Thoracic aorta (tissue), 2 donors: Measurements from ENCODE around the gene FIBP. TPM values are rescaled to one million over a fixed set of nuclear protein-coding genes. Genes with fewer than 3 reads are reported as not detected.
"Not testable (repeated sequence)": the region's sequence is repeated elsewhere in the genome, so short reads cannot be mapped to it uniquely, and the experiment has no call there.

ENCODE experiments used
- ATAC-seq: fragments of 150-250 bp; one replicate; pipeline ENCODE4 v1.8.0; 2017; ENCODE audit warnings: low read depth; ENCODE audit not compliant: insufficient number of reproducible peaks, low FRiP score
- DNase-seq: peaks from one replicate; pipeline ENCODE4 v3.0.0-alpha.2; 2020; ENCODE audit warnings: low spot score
- H3K27ac ChIP-seq, 2 donors: fragments of 200-600 bp; sonication (generic); 1 replicate in 1 of 2; 2 replicates in 1 of 2; pipeline ENCODE4 v1.5.1; 2016; ENCODE audit warnings: mild to moderate bottlenecking in 2 of 2, moderate library complexity in 2 of 2
- H3K27me3 ChIP-seq: fragments of 200-600 bp; sonication (generic); replicated peaks from 2 replicates; pipeline ENCODE4 v1.6.0; 2016; ENCODE audit warnings: mild to moderate bottlenecking; ENCODE audit not compliant: insufficient read depth
- H3K36me3 ChIP-seq: fragments of 200-600 bp; sonication (generic); one replicate; pipeline ENCODE4 v1.5.1; 2016
- H3K4me1 ChIP-seq, 2 donors: fragments of 200-600 bp; sonication (generic); 1 replicate in 1 of 2; 2 replicates in 1 of 2; pipeline versions ENCODE4 v1.5.1 to v1.6.0; 2016; ENCODE audit warnings: low read depth in 2 of 2, mild to moderate bottlenecking in 1 of 2; ENCODE audit not compliant: control insufficient read depth in 1 of 2
- H3K4me3 ChIP-seq: fragments of 200-600 bp; sonication (generic); 2 replicates; pipeline ENCODE4 v1.5.1; 2016; ENCODE audit warnings: mild to moderate bottlenecking
- H3K9me3 ChIP-seq: fragments of 200-600 bp; sonication (generic); 2 replicates; pipeline ENCODE4 v1.5.1; 2016
- total RNA-seq, 2 donors: library from RNA; depleted of rRNA; stranded (reverse); fragments of >200 nt; gene quantifications; one replicate each; pipeline versions ENCODE4 v1.1.0 to v1.2.3, GENCODE V29; 2016
- TF ChIP-seq, protein P1 (sequence below): fragments of 200-600 bp; sonication (generic); IDR thresholded peaks from one replicate; pipeline ENCODE4 v1.5.1; 2019; ENCODE audit warnings: antibody characterized with exemption

Gene FIBP
- total RNA-seq, 2 donors from 2014 or later = 50.4 to 111 TPM

DNA sequence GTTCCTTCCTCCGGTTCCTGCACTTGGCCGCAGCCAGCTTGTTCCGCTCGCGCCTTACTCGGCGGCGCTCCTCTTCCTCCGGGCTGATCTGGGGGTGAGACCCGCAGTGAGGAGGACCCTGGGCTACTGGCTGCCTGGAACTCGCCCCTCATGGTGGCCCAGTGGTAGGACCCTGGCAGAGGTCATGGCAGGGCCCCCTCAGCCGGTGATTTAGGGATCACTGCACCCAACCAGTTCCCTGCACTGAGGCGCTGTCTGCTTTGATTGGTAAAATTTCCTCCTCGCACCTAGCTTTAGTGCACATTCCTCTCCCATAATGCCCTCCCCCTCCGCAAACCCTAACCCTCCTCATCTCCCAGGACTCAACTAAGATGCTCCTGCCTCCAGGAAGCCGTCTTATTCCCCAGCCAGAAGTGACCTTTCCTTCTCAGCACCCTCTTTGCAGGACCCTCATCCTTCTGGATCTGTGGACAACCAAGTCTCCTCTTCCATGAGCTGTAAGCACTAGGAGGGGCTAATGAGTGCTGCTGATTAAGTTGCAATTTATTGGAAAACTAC lies 5.8 kb upstream of the FIBP start:
- Histone ChIP-seq H3K36me3 (no peaks in the 10 kb centered on the region), H3K9me3 (no peaks in the 10 kb centered on the region), H3K27ac (peak overlapping the region; percentile 93 to 100), H3K4me1 (peaks cover 14 to 58% of the 10 kb centered on the region in 2 donors), H3K27me3 (no peaks in the 10 kb centered on the region), H3K4me3 (peak overlapping the region; percentile 76)
- TF ChIP-seq, protein P1, sequence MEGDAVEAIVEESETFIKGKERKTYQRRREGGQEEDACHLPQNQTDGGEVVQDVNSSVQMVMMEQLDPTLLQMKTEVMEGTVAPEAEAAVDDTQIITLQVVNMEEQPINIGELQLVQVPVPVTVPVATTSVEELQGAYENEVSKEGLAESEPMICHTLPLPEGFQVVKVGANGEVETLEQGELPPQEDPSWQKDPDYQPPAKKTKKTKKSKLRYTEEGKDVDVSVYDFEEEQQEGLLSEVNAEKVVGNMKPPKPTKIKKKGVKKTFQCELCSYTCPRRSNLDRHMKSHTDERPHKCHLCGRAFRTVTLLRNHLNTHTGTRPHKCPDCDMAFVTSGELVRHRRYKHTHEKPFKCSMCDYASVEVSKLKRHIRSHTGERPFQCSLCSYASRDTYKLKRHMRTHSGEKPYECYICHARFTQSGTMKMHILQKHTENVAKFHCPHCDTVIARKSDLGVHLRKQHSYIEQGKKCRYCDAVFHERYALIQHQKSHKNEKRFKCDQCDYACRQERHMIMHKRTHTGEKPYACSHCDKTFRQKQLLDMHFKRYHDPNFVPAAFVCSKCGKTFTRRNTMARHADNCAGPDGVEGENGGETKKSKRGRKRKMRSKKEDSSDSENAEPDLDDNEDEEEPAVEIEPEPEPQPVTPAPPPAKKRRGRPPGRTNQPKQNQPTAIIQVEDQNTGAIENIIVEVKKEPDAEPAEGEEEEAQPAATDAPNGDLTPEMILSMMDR = no peak
- DNase-seq = no peak
- ATAC-seq = no peak

DNA sequence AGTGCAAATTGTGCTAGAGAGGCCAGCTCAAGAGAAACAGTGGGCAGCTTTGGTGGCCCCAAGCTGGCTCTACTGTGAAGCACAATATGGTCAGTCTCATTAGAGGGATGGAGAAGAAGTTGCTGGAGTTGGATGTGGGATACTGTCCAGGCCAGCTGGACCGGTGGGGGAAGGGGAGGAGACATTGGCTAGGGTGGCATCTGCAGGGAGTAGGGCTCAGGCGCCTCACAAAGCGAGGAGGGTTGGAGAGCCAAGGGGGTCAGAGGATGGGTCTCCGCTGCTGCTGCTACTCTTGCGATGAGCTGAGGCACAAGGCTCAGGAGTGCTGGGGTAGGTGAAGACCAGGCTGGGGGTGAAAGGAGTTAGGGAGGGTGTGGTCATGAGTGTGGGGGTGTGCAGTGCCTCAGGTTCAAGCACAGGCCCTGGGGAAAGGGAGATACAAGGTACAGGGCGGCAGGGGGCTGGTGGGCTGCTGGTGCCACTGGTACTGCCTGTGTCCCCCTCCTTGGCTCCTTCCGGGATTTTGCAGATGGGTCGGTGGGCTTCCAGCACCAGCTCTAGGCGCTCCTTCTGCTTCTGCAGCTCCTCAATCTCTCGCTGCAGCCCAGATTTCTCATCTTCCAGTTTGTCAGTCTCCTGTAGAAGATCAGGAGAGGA lies 4.5 kb upstream of the FIBP start:
- H3K36me3 ChIP-seq = no peaks in the 10 kb centered on the region
- H3K27ac ChIP-seq = peak overlapping the region; percentile 93 to 100
- peak overlapping the region; percentile 76 for H3K4me3 ChIP-seq
- DNase-seq (no peak), ATAC-seq (no peak)
- TF ChIP-seq, protein P1 = no peak
- no peaks in the 10 kb centered on the region for H3K9me3 ChIP-seq
- no peaks in the 10 kb centered on the region for H3K27me3 ChIP-seq
- H3K4me1 ChIP-seq = peaks cover 15 to 60% of the 10 kb centered on the region in 2 donors

DNA sequence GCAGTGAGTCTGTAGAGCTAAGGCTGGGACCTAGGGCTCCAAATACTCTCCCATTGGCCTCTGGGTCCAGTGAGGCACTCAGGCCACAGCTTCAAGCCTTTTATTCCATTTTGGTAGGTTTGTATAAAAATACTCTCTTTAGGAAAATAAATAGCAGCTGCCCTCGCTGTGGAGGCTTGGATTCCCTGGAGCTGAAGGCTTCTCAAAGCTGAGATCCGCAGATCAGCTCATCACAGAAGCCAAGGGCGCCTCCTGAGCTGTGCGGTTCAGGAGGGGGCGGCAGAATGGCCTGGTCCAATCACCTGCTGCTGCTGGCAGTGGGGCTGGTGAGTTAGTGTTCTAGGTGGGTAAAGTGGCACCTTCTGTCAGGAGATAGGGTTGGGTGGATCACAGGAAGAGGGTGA lies 3.9 kb upstream of the FIBP start:
- Histone ChIP-seq H3K4me1 (peaks cover 21 to 62% of the 10 kb centered on the region in 2 donors), H3K27ac (peak overlapping the region; percentile 93 to 100)
- not testable (repeated sequence) for ATAC-seq

DNA sequence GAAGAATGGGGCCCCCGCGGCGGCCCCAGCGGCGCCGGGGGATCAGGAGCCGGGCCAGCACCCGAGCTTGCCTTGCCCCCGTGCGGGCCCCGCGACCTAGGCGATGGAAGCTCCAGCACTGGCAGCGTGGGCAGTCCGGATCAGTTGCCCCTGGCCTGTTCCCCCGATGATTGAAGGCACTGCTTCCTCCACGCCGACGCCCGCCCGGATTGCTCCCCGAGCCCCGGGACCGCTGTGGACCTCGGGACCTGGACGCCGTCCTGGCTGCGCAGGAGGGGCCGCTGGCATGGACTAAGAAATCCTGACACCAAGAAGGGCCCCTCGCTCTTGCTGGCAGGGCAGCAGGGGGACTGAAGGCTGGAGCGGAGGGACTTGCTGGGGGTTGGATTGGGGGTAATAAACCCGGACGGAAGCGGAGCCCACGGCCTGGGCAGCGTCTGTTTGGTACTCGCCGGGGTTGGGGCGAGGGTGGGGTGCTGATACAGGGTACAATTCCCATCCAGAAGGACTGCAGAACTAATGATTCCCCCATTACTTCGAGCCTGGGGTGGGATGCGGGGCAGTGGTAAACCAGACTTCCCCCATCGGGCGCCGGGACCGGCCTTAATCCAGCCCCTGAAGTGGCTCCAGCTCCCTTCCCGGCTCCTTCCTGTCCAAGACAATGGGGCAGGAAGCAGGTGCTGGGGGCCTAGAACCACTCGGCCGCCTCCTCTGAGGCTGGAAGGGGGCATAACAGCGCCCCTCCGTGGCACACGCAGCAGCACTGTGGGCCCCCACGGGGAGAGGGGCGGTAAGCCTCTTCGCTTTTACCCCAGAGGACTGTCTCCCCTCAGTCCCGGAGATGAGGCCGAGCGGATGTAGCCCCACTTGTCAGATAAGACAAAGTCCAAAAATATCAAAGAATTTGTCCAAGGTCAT lies 3.2 kb upstream of the FIBP start:
- TF ChIP-seq, protein P1 = no peak
- H3K36me3 ChIP-seq = no peaks in the 10 kb centered on the region
- DNase-seq (no peak), ATAC-seq (no peak)
- H3K4me1 ChIP-seq = peaks cover 25 to 63% of the 10 kb centered on the region in 2 donors
- H3K4me3 ChIP-seq = peak overlapping the region; percentile 76
- H3K9me3 ChIP-seq = no peaks in the 10 kb centered on the region
- peak overlapping the region; percentile 93 to 100 for H3K27ac ChIP-seq
- H3K27me3 ChIP-seq = no peaks in the 10 kb centered on the region

More for the DNA sequence above, 3.9 kb upstream of the FIBP start:
- DNase-seq, H3K36me3 ChIP-seq, H3K9me3 ChIP-seq, H3K27me3 ChIP-seq: not testable (repeated sequence)
- H3K4me3 ChIP-seq = peak overlapping the region; percentile 76

DNA sequence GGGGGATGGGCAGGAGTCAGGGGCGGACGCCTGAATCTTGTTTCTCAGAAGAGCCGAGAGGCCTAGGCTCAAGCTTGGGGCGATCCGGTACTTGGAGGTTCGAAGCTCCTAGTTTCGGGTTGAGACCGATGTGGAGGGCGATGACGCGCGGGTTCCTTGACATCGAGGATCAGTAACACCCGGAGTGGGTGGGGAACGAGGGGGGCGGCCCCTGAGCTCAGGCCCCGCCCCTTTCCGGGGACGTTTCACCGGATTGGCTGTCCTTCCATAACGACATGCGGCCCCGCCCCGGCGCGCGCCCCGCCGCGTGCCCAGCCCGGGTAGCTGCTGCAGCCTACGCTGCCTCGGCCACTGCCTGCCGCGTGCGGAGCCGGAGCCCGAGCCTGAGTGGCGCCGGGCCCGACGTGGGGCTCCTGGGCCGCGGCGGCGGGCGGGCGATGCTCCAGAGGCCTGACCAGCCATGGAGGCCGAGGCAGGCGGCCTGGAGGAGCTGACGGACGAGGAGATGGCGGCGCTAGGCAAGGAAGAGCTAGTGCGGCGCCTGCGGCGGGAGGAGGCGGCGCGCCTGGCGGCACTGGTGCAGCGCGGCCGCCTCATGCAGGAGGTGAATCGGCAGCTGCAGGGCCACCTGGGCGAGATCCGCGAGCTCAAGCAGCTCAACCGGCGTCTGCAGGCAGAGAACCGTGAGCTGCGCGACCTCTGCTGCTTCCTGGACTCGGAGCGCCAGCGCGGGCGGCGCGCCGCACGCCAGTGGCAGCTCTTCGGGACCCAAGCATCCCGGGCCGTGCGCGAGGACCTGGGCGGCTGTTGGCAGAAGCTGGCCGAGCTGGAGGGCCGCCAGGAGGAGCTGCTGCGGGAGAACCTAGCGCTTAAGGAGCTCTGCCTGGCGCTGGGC lies 2.3 kb upstream of the FIBP start, which contains the start of gene CCDC85B:
CCDC85B (plus strand) TSS at position 350 of the 895 bp plus-strand sequence; CDS start at position 461, 111 bp downstream.
- Histone ChIP-seq H3K4me3 (peak within 1 kb of the TSS; percentile 76), H3K27me3 (no peaks in the 10 kb centered on the region), H3K4me1 (peaks cover 25 to 67% of the 10 kb centered on the region in 2 donors), H3K27ac (peak within 1 kb of the TSS; percentile 93 to 100), H3K36me3 (no peaks in the 10 kb centered on the region), H3K9me3 (no peaks in the 10 kb centered on the region)
- peak; percentile 95 for DNase-seq
- peak; percentile 59 for ATAC-seq
- TF ChIP-seq, protein P1 = peak; percentile 13
